Stimulated activated CD4-positive, alpha-beta T cell treated with anti-CD3 and anti-CD28 coated beads, TNF-alpha, amount 100 ng/mL, for 4 hours (primary cell): ENCODE data around the gene EVPL.

Source experiments
- DNase-seq, 3 experiments: peaks; one replicate each; pipeline ENCODE4 v3.0.0-alpha.2; 2020; ENCODE audit warnings: low read depth in 3 of 3

EVPL gene

GRCh38 chr17:75959839-75960511, 67.1 kb downstream of the EVPL start:
- DNase-seq = no peak

- DNase-seq = no peak
Observed at GRCh38 chr17:75959051-75959838, 67.9 kb downstream of the EVPL start.
